ENCODE data around the gene PIWIL4.
"Not testable (repeated sequence)": the region's sequence is repeated elsewhere in the genome, so short reads cannot be mapped to it uniquely, and the experiment has no call there.

The PIWIL4 gene

DNA sequence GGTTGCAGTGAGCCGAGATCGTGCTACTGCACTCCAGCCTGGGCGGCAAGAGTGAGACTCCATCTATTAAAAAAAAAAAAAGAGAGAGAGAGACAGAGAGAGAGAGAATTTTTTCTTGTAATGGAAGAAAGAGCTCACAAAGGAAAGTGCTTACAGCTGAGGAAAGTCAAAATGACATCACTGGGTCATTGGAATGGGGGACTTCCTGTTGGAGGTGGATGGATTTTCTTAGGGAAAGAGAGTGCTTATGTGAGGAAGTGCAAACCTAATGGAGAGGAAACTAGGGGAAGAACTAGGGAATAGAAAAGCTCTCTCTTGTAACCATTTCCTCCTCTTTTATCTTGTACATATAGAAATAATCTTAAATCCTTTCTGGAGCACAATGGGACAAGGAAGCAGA, 6.3 kb upstream of the PIWIL4 start:
- no peaks in the 10 kb centered on the region for H3K9me3 Mint-ChIP-seq

DNA sequence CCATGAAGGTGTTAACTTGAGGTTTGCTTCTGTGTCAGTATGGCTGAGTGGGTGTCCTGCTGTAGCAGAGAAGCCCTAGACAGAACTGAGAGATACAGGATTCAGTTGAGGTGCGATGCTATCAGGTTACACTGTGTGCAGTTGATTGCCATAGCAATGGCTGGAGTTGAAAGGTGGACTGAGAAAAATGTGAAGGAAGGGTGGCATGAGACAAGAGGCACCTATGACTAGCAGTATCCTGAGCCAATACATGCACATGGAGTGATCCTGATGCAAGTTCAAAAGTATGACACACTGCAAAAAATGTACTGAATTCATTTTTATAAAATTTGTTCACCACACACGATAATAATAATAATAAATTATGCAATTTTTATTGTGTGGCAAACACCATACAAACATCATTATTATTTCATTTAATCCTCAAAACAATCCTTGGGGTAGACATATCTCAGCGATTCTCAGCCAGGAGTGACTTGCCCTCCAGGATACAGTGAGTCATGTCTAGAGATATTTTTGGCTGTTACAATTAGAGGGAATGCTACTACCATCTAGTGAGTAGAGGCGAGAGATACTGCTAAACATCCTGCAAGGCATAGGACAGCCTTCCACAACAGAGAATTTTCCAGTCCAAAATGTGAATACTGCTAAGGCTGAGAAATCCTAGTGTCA, 3.9 kb upstream of the PIWIL4 start:
- DNase-seq (no peak), ATAC-seq (no peak)
- H3K9me3 Mint-ChIP-seq: no peaks in the 10 kb centered on the region
- H3K27me3 Mint-ChIP-seq: no peaks in the 10 kb centered on the region
- H3K27ac Mint-ChIP-seq: no peak overlapping the region
- H3K36me3 Mint-ChIP-seq (ENCODE audit: low read depth): no peaks in the 10 kb centered on the region
- H3K4me3 Mint-ChIP-seq: no peak overlapping the region
- H3K4me1 Mint-ChIP-seq: no peaks in the 10 kb centered on the region

More for the DNA sequence above, 6.3 kb upstream of the PIWIL4 start:
- H3K36me3 Mint-ChIP-seq (ENCODE audit: low read depth): no peaks in the 10 kb centered on the region
- H3K27me3 Mint-ChIP-seq: no peaks in the 10 kb centered on the region
- DNase-seq (no peak), ATAC-seq (no peak)
- no peaks in the 10 kb centered on the region for H3K4me1 Mint-ChIP-seq
- H3K27ac Mint-ChIP-seq: no peak overlapping the region
- H3K4me3 Mint-ChIP-seq: no peak overlapping the region

DNA sequence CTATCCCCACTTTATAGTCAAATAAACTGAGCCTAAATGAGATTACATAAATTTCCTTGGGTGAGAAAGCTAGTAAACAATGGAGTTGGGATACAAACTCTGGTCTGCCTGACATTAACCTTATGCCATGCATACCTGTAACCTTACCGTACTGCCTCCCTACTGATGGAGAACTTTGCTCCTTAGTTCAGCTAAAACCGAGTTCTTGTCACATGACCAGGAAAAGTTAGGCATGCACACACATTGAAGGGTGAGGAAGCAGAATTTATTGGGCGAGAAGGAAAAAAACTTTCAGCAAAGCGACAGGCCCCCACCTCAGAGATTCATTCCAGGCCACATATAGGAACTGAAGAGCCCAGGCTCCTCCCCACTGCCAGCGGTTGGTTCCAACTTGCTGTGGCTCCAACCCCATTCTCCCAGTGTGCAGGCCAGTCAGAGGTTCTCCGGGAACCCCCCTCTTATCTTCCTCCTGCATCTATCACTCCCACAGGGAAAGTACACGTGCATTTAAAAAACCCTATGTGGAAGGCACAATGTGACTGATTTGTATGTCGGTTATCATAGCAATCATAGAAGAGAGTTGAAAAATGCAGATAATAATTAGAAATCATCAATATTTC, 3.2 kb upstream of the PIWIL4 start:
- Mint-ChIP-seq H3K27me3 (no peaks in the 10 kb centered on the region), H3K9me3 (no peaks in the 10 kb centered on the region), H3K27ac (no peak overlapping the region), H3K4me1 (no peaks in the 10 kb centered on the region), H3K4me3 (no peak overlapping the region), H3K36me3 (ENCODE audit: low read depth) (no peaks in the 10 kb centered on the region)
- ATAC-seq (no peak), DNase-seq (no peak)

DNA sequence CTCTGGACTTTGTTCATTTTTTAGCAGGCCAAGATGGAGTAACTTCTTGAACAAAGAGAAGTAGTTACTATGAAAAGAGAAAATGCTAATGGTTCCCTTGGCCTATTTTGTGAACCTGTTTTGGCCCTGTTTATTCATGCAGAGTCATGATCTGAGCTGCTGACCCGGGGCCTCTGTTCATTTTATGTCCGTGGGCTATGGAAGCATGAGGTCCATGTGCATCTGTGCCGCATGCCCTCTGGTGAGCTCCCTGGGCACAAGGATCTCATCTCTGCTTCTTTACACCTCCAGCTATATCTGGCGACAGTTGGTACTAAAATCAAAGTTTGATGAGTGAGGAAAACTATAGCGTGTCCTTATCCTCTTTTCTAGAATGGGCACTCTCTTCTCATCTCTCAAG, 1.0 kb downstream of the PIWIL4 start:
- ATAC-seq: no peak
- DNase-seq: no peak
- no peaks in the 10 kb centered on the region for H3K27me3 Mint-ChIP-seq
- no peak overlapping the region for H3K4me3 Mint-ChIP-seq
- H3K27ac Mint-ChIP-seq: no peak overlapping the region
- H3K4me1 Mint-ChIP-seq: no peaks in the 10 kb centered on the region
- H3K9me3 Mint-ChIP-seq: no peaks in the 10 kb centered on the region
- H3K36me3 Mint-ChIP-seq (ENCODE audit: low read depth): no peaks in the 10 kb centered on the region

DNA sequence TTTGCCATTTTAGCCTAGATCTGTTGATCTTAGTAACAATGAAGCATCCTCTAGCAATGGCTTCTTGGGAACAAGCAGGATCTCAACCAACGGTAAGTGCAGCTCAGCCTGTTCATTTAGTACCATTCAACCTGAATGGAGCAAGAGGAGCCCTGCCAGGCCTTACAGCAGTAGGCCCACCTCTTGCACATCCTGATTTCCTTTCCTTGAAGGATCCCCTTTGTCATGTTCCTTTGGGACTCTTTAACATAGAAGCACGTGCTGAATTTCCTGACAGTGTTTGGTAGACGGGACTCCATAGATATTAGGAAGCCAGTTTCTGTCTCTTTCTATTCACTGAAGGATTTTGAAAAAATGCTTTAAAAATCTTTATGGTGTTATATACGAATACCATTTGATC, 1.5 kb downstream of the PIWIL4 start:
- Mint-ChIP-seq H3K27ac (no peak overlapping the region), H3K4me1 (no peaks in the 10 kb centered on the region), H3K27me3 (no peaks in the 10 kb centered on the region), H3K4me3 (no peak overlapping the region), H3K9me3 (no peaks in the 10 kb centered on the region), H3K36me3 (ENCODE audit: low read depth) (no peaks in the 10 kb centered on the region)
- DNase-seq (no peak), ATAC-seq (no peak)

DNA sequence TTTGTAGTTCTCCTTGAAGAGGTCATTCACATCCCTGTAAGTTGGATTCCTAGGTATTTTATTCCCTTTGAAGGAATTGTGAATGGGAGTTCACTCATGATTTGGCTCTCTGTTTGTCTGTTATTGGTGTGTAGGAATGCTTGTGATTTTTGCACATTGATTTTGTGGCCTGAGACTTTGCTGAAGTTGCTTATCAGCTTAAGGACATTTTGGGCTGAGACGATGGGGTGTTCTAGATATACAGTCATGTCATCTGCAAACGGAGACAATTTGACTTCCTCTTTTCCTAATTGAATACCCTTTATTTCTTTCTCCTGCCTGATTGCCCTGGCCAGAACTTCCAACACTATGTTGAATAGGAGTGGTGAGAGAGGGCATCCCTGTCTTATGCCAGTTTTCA, 5.8 kb downstream of the PIWIL4 start:
- not testable (repeated sequence) for ATAC-seq; H3K4me3 Mint-ChIP-seq; H3K27me3 Mint-ChIP-seq; H3K4me1 Mint-ChIP-seq; H3K9me3 Mint-ChIP-seq; H3K36me3 Mint-ChIP-seq (ENCODE audit: low read depth); H3K27ac Mint-ChIP-seq; DNase-seq

DNA sequence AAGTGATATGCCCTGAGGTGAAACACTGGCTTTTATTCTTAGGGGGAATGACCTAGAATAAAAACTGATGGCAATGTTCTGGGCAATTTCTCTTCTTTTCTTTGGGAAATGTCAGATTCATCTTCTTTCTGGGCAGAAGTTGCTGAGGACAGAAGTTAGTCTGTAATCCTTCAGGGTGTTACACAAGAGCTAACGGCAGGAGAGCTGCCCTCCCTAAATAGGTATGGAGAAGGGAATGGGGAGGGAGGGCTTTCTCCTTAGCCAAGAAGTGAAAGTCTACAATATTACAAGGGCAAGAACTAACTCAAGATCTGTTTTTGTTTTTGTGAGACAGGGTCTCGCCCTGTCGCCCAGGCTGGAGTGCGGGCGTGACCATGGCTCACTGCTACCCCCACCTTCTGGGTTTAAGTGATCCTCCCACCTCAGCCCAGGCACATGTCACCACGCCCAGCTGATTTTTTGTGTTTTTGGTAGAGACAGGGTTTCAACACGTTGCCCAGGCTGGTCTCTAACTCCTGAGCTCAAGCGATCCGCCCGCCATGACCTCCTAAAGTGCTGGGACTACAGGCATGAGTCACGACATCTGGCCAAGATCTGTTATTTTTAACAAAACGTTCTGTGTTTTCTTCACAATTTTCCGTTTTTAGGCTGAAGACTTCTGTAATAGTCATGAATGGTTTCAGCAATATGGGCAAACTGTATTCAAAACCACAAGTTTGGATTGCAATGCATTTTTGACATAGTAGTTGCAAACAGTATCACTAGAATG, 7.2 kb downstream of the PIWIL4 start:
- DNase-seq (no peak), ATAC-seq (no peak)
- Mint-ChIP-seq H3K9me3 (no peaks in the 10 kb centered on the region), H3K4me3 (no peak overlapping the region), H3K4me1 (peaks cover 2% of the 10 kb centered on the region), H3K36me3 (ENCODE audit: low read depth) (no peaks in the 10 kb centered on the region), H3K27me3 (no peaks in the 10 kb centered on the region), H3K27ac (no peak overlapping the region)

DNA sequence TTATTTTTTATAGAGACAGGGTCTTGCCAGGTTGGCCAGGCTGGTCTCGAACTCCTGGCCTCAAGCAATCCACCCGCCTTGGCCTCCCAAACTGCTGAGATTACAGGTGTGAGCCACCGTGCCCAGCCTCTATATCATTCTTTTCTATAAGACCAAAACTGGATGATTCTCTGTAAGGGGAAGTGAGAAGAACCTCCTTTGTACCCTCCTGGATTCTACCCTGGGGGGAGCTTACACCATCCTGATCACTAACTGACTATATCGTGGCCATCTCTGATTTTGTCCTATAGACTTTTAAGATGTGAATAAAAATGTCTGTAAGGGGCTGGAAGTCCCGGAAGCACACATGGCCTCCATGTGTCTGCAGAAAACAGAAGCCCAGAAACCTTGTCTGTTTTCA, 9.1 kb downstream of the PIWIL4 start:
- no peaks in the 10 kb centered on the region for H3K9me3 Mint-ChIP-seq
- no peak for ATAC-seq
- H3K36me3 Mint-ChIP-seq (ENCODE audit: low read depth): no peaks in the 10 kb centered on the region
- no peak for DNase-seq
- H3K4me3 Mint-ChIP-seq: no peak overlapping the region
- H3K27ac Mint-ChIP-seq: no peak overlapping the region
- H3K27me3 Mint-ChIP-seq: peaks cover 1% of the 10 kb centered on the region
- H3K4me1 Mint-ChIP-seq: peaks cover 2% of the 10 kb centered on the region

DNA sequence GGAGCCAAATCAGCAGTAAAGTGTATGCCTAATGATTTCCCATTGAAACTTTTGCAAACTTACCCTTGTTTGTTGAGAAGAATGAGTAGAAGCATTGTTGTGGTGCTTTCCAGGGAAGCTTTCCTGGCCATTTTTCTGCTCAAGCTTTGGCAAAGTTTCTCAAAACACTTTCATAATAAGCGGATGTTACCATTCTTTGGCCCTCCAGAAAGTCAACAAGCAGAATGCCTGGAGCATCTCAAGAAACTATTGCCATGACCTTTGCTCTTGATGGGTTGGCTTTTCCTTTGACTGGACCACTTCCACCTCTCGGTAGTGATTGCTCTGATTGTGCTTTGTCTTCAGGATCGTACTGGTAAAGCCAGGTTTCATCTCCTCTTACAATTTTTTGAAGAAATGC, 10.7 kb downstream of the PIWIL4 start:
- Mint-ChIP-seq H3K36me3 (ENCODE audit: low read depth) (no peaks in the 10 kb centered on the region), H3K4me3 (no peak overlapping the region), H3K27ac (no peak overlapping the region), H3K4me1 (peaks cover 12% of the 10 kb centered on the region), H3K9me3 (no peaks in the 10 kb centered on the region), H3K27me3 (peaks cover 1% of the 10 kb centered on the region)
- DNase-seq (no peak), ATAC-seq (no peak)

DNA sequence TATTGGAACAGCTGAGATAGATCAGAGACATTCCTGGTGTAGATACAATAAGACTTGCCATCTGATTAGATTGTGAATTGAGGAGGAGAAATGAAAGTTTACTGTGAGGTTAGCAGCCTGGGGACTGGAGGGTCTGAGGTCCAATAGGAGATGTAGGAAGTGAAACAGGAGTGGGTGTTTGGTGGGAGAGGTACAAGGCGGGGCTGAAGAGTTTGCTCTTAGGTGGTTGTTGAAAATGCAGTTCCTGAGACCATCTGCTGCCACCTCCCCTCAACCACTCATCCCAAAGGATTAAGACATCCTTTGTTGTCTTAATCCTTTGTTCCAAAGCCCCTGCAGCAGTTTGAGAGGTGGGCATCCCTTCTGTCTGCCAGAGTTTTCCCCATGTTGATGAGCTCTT, 14.8 kb downstream of the PIWIL4 start:
- ATAC-seq (no peak), DNase-seq (no peak)
- no peak overlapping the region for H3K27ac Mint-ChIP-seq
- no peaks in the 10 kb centered on the region for H3K36me3 Mint-ChIP-seq (ENCODE audit: low read depth)
- no peaks in the 10 kb centered on the region for H3K9me3 Mint-ChIP-seq
- peaks cover 20% of the 10 kb centered on the region for H3K4me1 Mint-ChIP-seq
- peaks cover 1% of the 10 kb centered on the region for H3K27me3 Mint-ChIP-seq
- H3K4me3 Mint-ChIP-seq: no peak overlapping the region

DNA sequence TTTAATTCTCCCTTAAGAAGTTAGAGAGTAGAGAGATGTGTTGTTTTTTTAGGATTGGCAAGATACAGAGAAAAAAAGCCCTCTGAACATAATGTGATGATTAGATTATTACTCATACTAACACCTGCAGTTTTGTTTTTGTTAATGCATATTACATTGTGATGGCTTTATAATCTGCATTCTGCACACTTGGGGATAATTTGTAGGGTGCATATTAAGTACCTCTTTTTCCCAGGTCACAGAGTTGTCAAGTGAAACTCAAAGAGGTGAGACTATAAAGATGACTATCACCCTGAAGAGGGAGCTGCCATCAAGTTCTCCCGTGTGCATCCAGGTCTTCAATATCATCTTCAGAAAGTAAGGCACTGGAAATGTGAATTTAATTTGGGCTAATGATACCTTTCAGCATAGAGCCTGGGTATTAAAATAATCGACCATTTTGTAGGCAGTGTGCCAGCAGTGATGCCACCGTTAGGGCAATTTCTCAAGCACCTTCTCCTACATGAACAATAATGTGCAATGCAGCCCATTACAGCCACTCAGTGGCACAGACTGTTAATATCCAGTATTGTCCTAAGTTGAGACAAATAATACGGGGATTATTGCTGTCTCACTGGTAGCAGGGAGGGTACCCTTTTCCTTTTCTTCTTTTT, 16.2 kb downstream of the PIWIL4 start:
- Mint-ChIP-seq H3K27ac (no peak overlapping the region), H3K4me1 (peaks cover 20% of the 10 kb centered on the region), H3K4me3 (no peak overlapping the region), H3K9me3 (no peaks in the 10 kb centered on the region), H3K27me3 (peaks cover 1% of the 10 kb centered on the region), H3K36me3 (ENCODE audit: low read depth) (no peaks in the 10 kb centered on the region)
- no peak for DNase-seq
- no peak for ATAC-seq

DNA sequence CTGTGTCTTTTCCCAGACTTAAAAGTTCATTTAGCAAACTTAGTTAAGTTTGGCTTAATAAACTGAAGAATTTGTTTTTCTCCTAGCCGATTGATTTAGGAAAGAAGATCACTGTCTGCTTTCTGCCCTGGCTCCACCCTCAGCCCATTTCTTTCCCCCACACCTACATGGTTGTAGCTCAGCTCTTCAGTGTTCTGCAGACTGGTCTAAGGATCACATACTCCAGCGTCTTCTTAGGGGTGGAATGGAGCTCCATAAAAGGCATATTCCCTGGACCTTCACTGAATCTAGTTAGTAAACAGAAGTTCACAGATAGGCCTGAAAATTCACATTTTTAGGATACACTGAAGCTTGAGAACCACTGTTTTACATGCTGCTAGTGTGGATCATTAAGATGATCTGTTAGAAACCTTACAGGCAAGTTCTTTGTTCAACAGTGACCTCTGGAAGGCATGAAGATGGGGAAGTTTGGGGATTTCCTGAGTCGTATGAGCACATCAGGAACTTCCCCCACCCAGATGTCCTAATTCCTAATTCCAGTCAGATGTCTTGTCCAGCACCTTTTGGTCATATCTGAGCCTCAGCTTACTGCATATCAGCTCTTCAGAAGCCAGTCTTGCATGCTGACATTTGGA, 16.8 kb downstream of the PIWIL4 start:
- no peaks in the 10 kb centered on the region for H3K9me3 Mint-ChIP-seq
- peaks cover 18% of the 10 kb centered on the region for H3K4me1 Mint-ChIP-seq
- no peak overlapping the region for H3K27ac Mint-ChIP-seq
- no peaks in the 10 kb centered on the region for H3K36me3 Mint-ChIP-seq (ENCODE audit: low read depth)
- H3K4me3 Mint-ChIP-seq: no peak overlapping the region
- ATAC-seq: no peak
- H3K27me3 Mint-ChIP-seq: peaks cover 1% of the 10 kb centered on the region
- DNase-seq: no peak

DNA sequence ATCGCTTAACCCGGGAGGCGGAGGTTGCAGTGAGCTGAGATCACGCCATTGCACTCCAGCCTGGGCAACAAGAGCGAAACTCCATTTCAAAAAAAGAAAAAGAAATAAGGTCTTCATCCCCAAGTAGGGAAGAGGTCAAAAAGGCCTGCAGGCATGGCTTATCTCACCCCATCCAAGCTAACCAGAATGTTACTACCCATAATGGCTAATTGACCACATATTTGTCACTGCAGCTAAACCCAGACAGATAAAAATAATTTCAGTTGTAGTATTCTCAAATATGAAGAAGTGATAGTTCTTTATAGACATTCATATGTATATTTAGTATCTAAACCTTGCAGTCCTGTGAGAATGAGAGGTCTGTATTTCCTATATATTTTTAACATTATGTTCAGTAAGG, 17.8 kb downstream of the PIWIL4 start:
- Mint-ChIP-seq H3K36me3 (ENCODE audit: low read depth) (no peaks in the 10 kb centered on the region), H3K4me3 (no peak overlapping the region), H3K9me3 (no peaks in the 10 kb centered on the region), H3K4me1 (peaks cover 18% of the 10 kb centered on the region), H3K27ac (no peak overlapping the region), H3K27me3 (peaks cover 1% of the 10 kb centered on the region)
- DNase-seq (no peak), ATAC-seq (no peak)

DNA sequence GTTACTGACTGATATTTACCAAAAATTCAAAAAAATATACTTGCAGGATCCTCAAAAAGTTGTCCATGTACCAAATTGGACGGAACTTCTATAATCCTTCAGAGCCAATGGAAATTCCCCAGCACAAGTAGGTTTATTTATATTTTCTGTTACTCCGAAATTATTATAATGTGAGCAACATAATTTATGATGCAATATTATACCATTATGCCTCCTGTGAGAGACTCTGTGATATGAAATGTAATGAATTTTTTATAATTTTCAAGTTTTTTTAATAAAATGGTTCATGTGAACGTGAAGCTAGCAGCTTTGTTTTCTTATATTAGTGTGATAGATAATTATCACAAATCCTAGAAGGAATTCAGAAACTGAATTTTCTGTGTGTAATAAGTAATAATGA, 18.2 kb downstream of the PIWIL4 start:
- DNase-seq (no peak), ATAC-seq (no peak)
- no peaks in the 10 kb centered on the region for H3K36me3 Mint-ChIP-seq (ENCODE audit: low read depth)
- H3K4me3 Mint-ChIP-seq: no peak overlapping the region
- peaks cover 18% of the 10 kb centered on the region for H3K4me1 Mint-ChIP-seq
- H3K9me3 Mint-ChIP-seq: no peaks in the 10 kb centered on the region
- H3K27me3 Mint-ChIP-seq: peaks cover 1% of the 10 kb centered on the region
- H3K27ac Mint-ChIP-seq: no peak overlapping the region
